ENCODE results near the gene PSMG3.

PSMG3 gene

GRCh38 chr7:1530946-1531262, 38.9 kb downstream of the PSMG3 start:
- Histone ChIP-seq H3K36me3 (no peaks in the 10 kb centered on the region), H3K4me1 (peaks cover 12% of the 10 kb centered on the region)

GRCh38 chr7:1529383-1530116, 40.3 kb downstream of the PSMG3 start:
- peak; percentile 8 for DNase-seq
- Histone ChIP-seq H3K9me3 (no peaks in the 10 kb centered on the region; the same call in 1 of the 2 replicates), H3K27me3 (peaks cover 72% of the 10 kb centered on the region), H3K4me1 (peaks cover 12% of the 10 kb centered on the region), H3K36me3 (no peaks in the 10 kb centered on the region), H3K4me3 (ENCODE audit: low read depth, low read length) (no peak overlapping the region)
- no peak for TF ChIP-seq CTCF (IDR thresholded peaks at IDR 0.05; ENCODE audit: low read depth, low read length)

More at GRCh38 chr7:1530946-1531262, 38.9 kb downstream of the PSMG3 start:
- H3K27me3 ChIP-seq = peaks cover 70% of the 10 kb centered on the region
- H3K9me3 ChIP-seq = no peaks in the 10 kb centered on the region
- TF ChIP-seq CTCF (IDR thresholded peaks at IDR 0.05; ENCODE audit: low read depth, low read length) = no peak
- DNase-seq = no peak
- no peak overlapping the region for H3K4me3 ChIP-seq (ENCODE audit: low read depth, low read length)

- Histone ChIP-seq H3K36me3 (no peaks in the 10 kb centered on the region), H3K27me3 (peaks cover 62% of the 10 kb centered on the region), H3K4me1 (no peaks in the 10 kb centered on the region), H3K9me3 (no peaks in the 10 kb centered on the region; the same call in 1 of the 2 replicates), H3K4me3 (ENCODE audit: low read depth, low read length) (no peak overlapping the region)
- TF ChIP-seq CTCF (IDR thresholded peaks at IDR 0.05; ENCODE audit: low read depth, low read length) = no peak
- DNase-seq = peak; percentile 9
Observed at GRCh38 chr7:1526271-1526754, 43.5 kb downstream of the PSMG3 start.

GRCh38 chr7:1525409-1525808, 44.4 kb downstream of the PSMG3 start:
- H3K4me1 ChIP-seq = no peaks in the 10 kb centered on the region
- H3K27me3 ChIP-seq = peaks cover 57% of the 10 kb centered on the region
- H3K4me3 ChIP-seq (ENCODE audit: low read depth, low read length) = no peak overlapping the region
- H3K9me3 ChIP-seq = no peaks in the 10 kb centered on the region; the same call in 1 of the 2 replicates
- no peak for TF ChIP-seq CTCF (IDR thresholded peaks at IDR 0.05; ENCODE audit: low read depth, low read length)
- H3K36me3 ChIP-seq = no peaks in the 10 kb centered on the region
- DNase-seq = no peak

GRCh38 chr7:1523844-1524243, 46.0 kb downstream of the PSMG3 start:
- Histone ChIP-seq H3K9me3 (peaks cover 3% of the 10 kb centered on the region; the same call in 1 of the 2 replicates), H3K4me3 (ENCODE audit: low read depth, low read length) (no peak overlapping the region), H3K36me3 (no peaks in the 10 kb centered on the region), H3K27me3 (peaks cover 53% of the 10 kb centered on the region), H3K4me1 (no peaks in the 10 kb centered on the region)
- DNase-seq = no peak
- TF ChIP-seq CTCF (IDR thresholded peaks at IDR 0.05; ENCODE audit: low read depth, low read length) = no peak

- Histone ChIP-seq H3K9me3 (peaks cover 6% of the 10 kb centered on the region; the same call in 1 of the 2 replicates), H3K36me3 (no peaks in the 10 kb centered on the region), H3K4me1 (no peaks in the 10 kb centered on the region), H3K27me3 (peaks cover 53% of the 10 kb centered on the region), H3K4me3 (ENCODE audit: low read depth, low read length) (no peak overlapping the region)
- peak; percentile 8 for DNase-seq
- no peak for TF ChIP-seq CTCF (IDR thresholded peaks at IDR 0.05; ENCODE audit: low read depth, low read length)
Observed at GRCh38 chr7:1523208-1523607, 46.6 kb downstream of the PSMG3 start.

All from BE2C (cell line).